ENCODE data around the gene ATP1A3.
"Not testable (repeated sequence)": the region's sequence is repeated elsewhere in the genome, so short reads cannot be mapped to it uniquely, and the experiment has no call there.

The ATP1A3 gene

GRCh38 chr19:41940731-41941409 is 53.2 kb downstream of the ATP1A3 start:
- H3K27ac ChIP-seq (ENCODE audit: low read depth, low read length, severe bottlenecking) = no peak overlapping the region
- no peaks in the 10 kb centered on the region for H3K9me3 ChIP-seq (ENCODE audit: control insufficient read depth, low read length)
- peaks cover 3% of the 10 kb centered on the region for H3K4me1 ChIP-seq (ENCODE audit: control insufficient read depth, insufficient read depth, low read length, poor library complexity, severe bottlenecking)
- H3K36me3 ChIP-seq (ENCODE audit: control insufficient read depth, insufficient read depth, low read length) = no peaks in the 10 kb centered on the region
- WGBS, 2 experiments (ENCODE audit: insufficient coverage in 2 of 2) = 12 to 15% methylated on average over 22 to 30 of the region's 53 CpGs
- peak overlapping the region; percentile 39 for H3K4me3 ChIP-seq (ENCODE audit: extremely low read depth, insufficient read depth, low read length, poor library complexity, severe bottlenecking)

- H3K27ac ChIP-seq (ENCODE audit: low read depth, low read length, severe bottlenecking) = no peak overlapping the region
Measured at GRCh38 chr19:41939861-41940730, 53.9 kb downstream of the ATP1A3 start.

GRCh38 chr19:41939209-41939608 is 54.8 kb downstream of the ATP1A3 start:
- H3K36me3 ChIP-seq (ENCODE audit: control insufficient read depth, insufficient read depth, low read length); H3K4me1 ChIP-seq (ENCODE audit: control insufficient read depth, insufficient read depth, low read length, poor library complexity, severe bottlenecking); H3K9me3 ChIP-seq (ENCODE audit: control insufficient read depth, low read length): not testable (repeated sequence)

More at GRCh38 chr19:41939861-41940730, 53.9 kb downstream of the ATP1A3 start:
- H3K4me3 ChIP-seq (ENCODE audit: extremely low read depth, insufficient read depth, low read length, poor library complexity, severe bottlenecking) = peak overlapping the region; percentile 39
- H3K9me3 ChIP-seq (ENCODE audit: control insufficient read depth, low read length) = no peaks in the 10 kb centered on the region
- WGBS, 2 experiments (ENCODE audit: insufficient coverage in 2 of 2) = 3% methylated on average over 36 to 42 of the region's 83 CpGs
- H3K4me1 ChIP-seq (ENCODE audit: control insufficient read depth, insufficient read depth, low read length, poor library complexity, severe bottlenecking) = peaks cover 3% of the 10 kb centered on the region
- H3K36me3 ChIP-seq (ENCODE audit: control insufficient read depth, insufficient read depth, low read length) = no peaks in the 10 kb centered on the region

GRCh38 chr19:41937525-41938468 is 56.2 kb downstream of the ATP1A3 start:
- Histone ChIP-seq H3K9me3 (ENCODE audit: control insufficient read depth, low read length) (no peaks in the 10 kb centered on the region), H3K27ac (ENCODE audit: low read depth, low read length, severe bottlenecking) (no peak overlapping the region), H3K4me1 (ENCODE audit: control insufficient read depth, insufficient read depth, low read length, poor library complexity, severe bottlenecking) (peaks cover 3% of the 10 kb centered on the region), H3K36me3 (ENCODE audit: control insufficient read depth, insufficient read depth, low read length) (no peaks in the 10 kb centered on the region), H3K4me3 (ENCODE audit: extremely low read depth, insufficient read depth, low read length, poor library complexity, severe bottlenecking) (no peak overlapping the region)
- 47 to 51% methylated on average over 10 to 14 of the region's 22 CpGs for WGBS, 2 experiments (ENCODE audit: insufficient coverage in 2 of 2)

More at GRCh38 chr19:41939209-41939608, 54.8 kb downstream of the ATP1A3 start:
- H3K27ac ChIP-seq (ENCODE audit: low read depth, low read length, severe bottlenecking); H3K4me3 ChIP-seq (ENCODE audit: extremely low read depth, insufficient read depth, low read length, poor library complexity, severe bottlenecking): not testable (repeated sequence)

- no peaks in the 10 kb centered on the region for H3K36me3 ChIP-seq (ENCODE audit: control insufficient read depth, insufficient read depth, low read length)
- no peak overlapping the region for H3K4me3 ChIP-seq (ENCODE audit: extremely low read depth, insufficient read depth, low read length, poor library complexity, severe bottlenecking)
- no peaks in the 10 kb centered on the region for H3K9me3 ChIP-seq (ENCODE audit: control insufficient read depth, low read length)
- no peak overlapping the region for H3K27ac ChIP-seq (ENCODE audit: low read depth, low read length, severe bottlenecking)
- WGBS, 2 experiments (ENCODE audit: insufficient coverage in 2 of 2) = 74 to 79% methylated on average over 12 to 13 of the region's 15 CpGs
- peaks cover 3% of the 10 kb centered on the region for H3K4me1 ChIP-seq (ENCODE audit: control insufficient read depth, insufficient read depth, low read length, poor library complexity, severe bottlenecking)
Measured at GRCh38 chr19:41936961-41937360, 57.1 kb downstream of the ATP1A3 start.

- H3K27ac ChIP-seq (ENCODE audit: low read depth, low read length, severe bottlenecking) = no peak overlapping the region
- no peaks in the 10 kb centered on the region for H3K36me3 ChIP-seq (ENCODE audit: control insufficient read depth, insufficient read depth, low read length)
- H3K4me3 ChIP-seq (ENCODE audit: extremely low read depth, insufficient read depth, low read length, poor library complexity, severe bottlenecking) = no peak overlapping the region
- peaks cover 3% of the 10 kb centered on the region for H3K4me1 ChIP-seq (ENCODE audit: control insufficient read depth, insufficient read depth, low read length, poor library complexity, severe bottlenecking)
- 70 to 83% methylated on average over 4 to 8 of the region's 8 CpGs for WGBS, 2 experiments (ENCODE audit: insufficient coverage in 2 of 2)
- no peaks in the 10 kb centered on the region for H3K9me3 ChIP-seq (ENCODE audit: control insufficient read depth, low read length)
Measured at GRCh38 chr19:41936416-41936850, 57.6 kb downstream of the ATP1A3 start.

GRCh38 chr19:41935760-41936415 is 58.1 kb downstream of the ATP1A3 start:
- Histone ChIP-seq H3K9me3 (ENCODE audit: control insufficient read depth, low read length) (no peaks in the 10 kb centered on the region), H3K4me1 (ENCODE audit: control insufficient read depth, insufficient read depth, low read length, poor library complexity, severe bottlenecking) (peaks cover 2% of the 10 kb centered on the region)
- WGBS, 2 experiments (ENCODE audit: insufficient coverage in 2 of 2) = 60 to 68% methylated on average over 6 to 17 of the region's 26 CpGs

GRCh38 chr19:41934849-41935374 is 59.1 kb downstream of the ATP1A3 start:
- no peaks in the 10 kb centered on the region for H3K9me3 ChIP-seq (ENCODE audit: control insufficient read depth, low read length)
- H3K27ac ChIP-seq (ENCODE audit: low read depth, low read length, severe bottlenecking) = no peak overlapping the region
- WGBS, 2 experiments (ENCODE audit: insufficient coverage in 2 of 2) = 25 to 27% methylated on average over 6 to 7 of the region's 7 CpGs
- H3K4me1 ChIP-seq (ENCODE audit: control insufficient read depth, insufficient read depth, low read length, poor library complexity, severe bottlenecking) = no peaks in the 10 kb centered on the region
- no peak overlapping the region for H3K4me3 ChIP-seq (ENCODE audit: extremely low read depth, insufficient read depth, low read length, poor library complexity, severe bottlenecking)
- H3K36me3 ChIP-seq (ENCODE audit: control insufficient read depth, insufficient read depth, low read length) = no peaks in the 10 kb centered on the region

More at GRCh38 chr19:41935760-41936415, 58.1 kb downstream of the ATP1A3 start:
- Histone ChIP-seq H3K27ac (ENCODE audit: low read depth, low read length, severe bottlenecking) (no peak overlapping the region), H3K36me3 (ENCODE audit: control insufficient read depth, insufficient read depth, low read length) (no peaks in the 10 kb centered on the region), H3K4me3 (ENCODE audit: extremely low read depth, insufficient read depth, low read length, poor library complexity, severe bottlenecking) (no peak overlapping the region)

GRCh38 chr19:41933693-41934426 is 60.2 kb downstream of the ATP1A3 start:
- Histone ChIP-seq H3K9me3 (ENCODE audit: control insufficient read depth, low read length) (no peaks in the 10 kb centered on the region), H3K27ac (ENCODE audit: low read depth, low read length, severe bottlenecking) (no peak overlapping the region), H3K36me3 (ENCODE audit: control insufficient read depth, insufficient read depth, low read length) (no peaks in the 10 kb centered on the region), H3K4me1 (ENCODE audit: control insufficient read depth, insufficient read depth, low read length, poor library complexity, severe bottlenecking) (no peaks in the 10 kb centered on the region), H3K4me3 (ENCODE audit: extremely low read depth, insufficient read depth, low read length, poor library complexity, severe bottlenecking) (no peak overlapping the region)
- WGBS, 2 experiments (ENCODE audit: insufficient coverage in 2 of 2) = 32 to 46% methylated on average over 4 to 5 of the region's 7 CpGs
